ENCODE measurements around the gene KIF17. TPM values are rescaled to one million over a fixed set of nuclear protein-coding genes. Genes with fewer than 3 reads are reported as not detected.

The KIF17 gene
- total and polyA plus RNA-seq, 12 donors = 10.7 to 66.9 (median 37.5) TPM

- 3 to 14% (median 5%) methylated on average over 4 of the region's 4 CpGs for WGBS, 4 donors
- Histone ChIP-seq H3K27me3 (no peaks in the 10 kb centered on the region), H3K4me1 (replicated peaks in 1 of 2) (peaks cover 22 to 29% of the 10 kb centered on the region in 2 donors), H3K9me3 (replicated peaks in 1 of 3) (no peaks in the 10 kb centered on the region), H3K4me3 (peak overlapping the region in 2 of 4 donors; percentile 75 to 98), H3K36me3 (replicated peaks in 1 of 2) (peaks cover 0 to 26% of the 10 kb centered on the region in 2 donors), H3K27ac (peak overlapping the region; percentile 78 to 99 (median 93))
- intact Hi-C loops (cut with DNase I) = loop anchor here in 1 of 2 donors (5.0 kb wide), 1 partner anchor 112 kb away; no protein-coding TSS in a partner anchor
- DNase-seq = peak; percentile 86 to 95 (median 93)
- TF ChIP-seq POLR2A (IDR thresholded peaks at IDR 0.05) (peak in 1 of 2 donors; percentile 76), CTCF (IDR thresholded peaks at IDR 0.05) (no peak)
Observed at GRCh38 chr1:20634594-20635084, 83.2 kb downstream of the KIF17 start.

- DNase-seq = no peak
- Histone ChIP-seq H3K4me1 (replicated peaks in 1 of 2) (peaks cover 22 to 29% of the 10 kb centered on the region in 2 donors), H3K4me3 (peak overlapping the region in 3 of 4 donors; percentile 3 to 98 (median 75)), H3K27ac (peak overlapping the region; percentile 78 to 99 (median 93)), H3K27me3 (no peaks in the 10 kb centered on the region), H3K36me3 (replicated peaks in 1 of 2) (peaks cover 0 to 21% of the 10 kb centered on the region in 2 donors), H3K9me3 (replicated peaks in 1 of 3) (no peaks in the 10 kb centered on the region)
- intact Hi-C loops (cut with DNase I) = no loop called here
- WGBS, 4 donors = 1 to 3% (median 1%) methylated on average over 10 to 11 of the region's 11 CpGs
- TF ChIP-seq POLR2A (IDR thresholded peaks at IDR 0.05) (no peak), CTCF (IDR thresholded peaks at IDR 0.05) (no peak)
Observed at GRCh38 chr1:20634065-20634593, 83.7 kb downstream of the KIF17 start.

GRCh38 chr1:20633190-20634064 is 84.4 kb downstream of the KIF17 start, which contains the start of gene PINK1:
PINK1 (plus strand) TSS chr1:20633458; CDS start chr1:20633549, 91 bp downstream.
- peak; percentile 82 to 94 (median 85) for DNase-seq
- intact Hi-C loops (cut with DNase I) = loop anchor here in 1 of 2 donors (2.0 kb wide), 1 partner anchor 57 kb away; no protein-coding TSS in a partner anchor
- no peaks in the 10 kb centered on the region for H3K27me3 ChIP-seq
- H3K27ac ChIP-seq = peak within 1 kb of the TSS; percentile 87 to 99 (median 93)
- no peaks in the 10 kb centered on the region for H3K9me3 ChIP-seq (replicated peaks in 1 of 3)
- 1 to 4% (median 2%) methylated on average over 16 to 93 of the region's 93 CpGs for WGBS, 4 donors
- peaks cover 0 to 14% of the 10 kb centered on the region in 2 donors for H3K36me3 ChIP-seq (replicated peaks in 1 of 2)
- peak within 1 kb of the TSS; percentile 3 to 98 (median 71) for H3K4me3 ChIP-seq
- peaks cover 22 to 29% of the 10 kb centered on the region in 2 donors for H3K4me1 ChIP-seq (replicated peaks in 1 of 2)
- peak; percentile 91 to 96 for TF ChIP-seq POLR2A (IDR thresholded peaks at IDR 0.05)
- TF ChIP-seq CTCF (IDR thresholded peaks at IDR 0.05) = peak; percentile 89 to 100 (median 96)

- intact Hi-C loops (cut with DNase I) = loop anchor here in 1 of 2 donors (2.0 kb wide), 1 partner anchor 56 kb away; no protein-coding TSS in a partner anchor
- WGBS, 4 donors = 76 to 87% (median 83%) methylated on average over 3 of the region's 3 CpGs
Observed at GRCh38 chr1:20632386-20632785, 85.4 kb downstream of the KIF17 start.

More at GRCh38 chr1:20632386-20632785, 85.4 kb downstream of the KIF17 start:
- Histone ChIP-seq H3K9me3 (replicated peaks in 1 of 3) (no peaks in the 10 kb centered on the region), H3K4me3 (no peak overlapping the region), H3K27ac (no peak overlapping the region), H3K36me3 (replicated peaks in 1 of 2) (peaks cover 0 to 4% of the 10 kb centered on the region in 2 donors), H3K4me1 (replicated peaks in 1 of 2) (peaks cover 22 to 28% of the 10 kb centered on the region in 2 donors), H3K27me3 (no peaks in the 10 kb centered on the region)
- TF ChIP-seq CTCF (IDR thresholded peaks at IDR 0.05) (no peak), POLR2A (IDR thresholded peaks at IDR 0.05) (no peak)
- DNase-seq = no peak
